T-helper 2 cell treated with Interferon-gamma antibody and Interleukin-4, amounts not matched to agents 5 μg/mL and 100 μg/mL, for 36 hours (primary cell): Measurements from ENCODE around the gene EFHC1.
A peak's percentile ranks its signal among the peaks of the same experiment; 100 is the strongest.

Experiments
- DNase-seq: peaks from one replicate; pipeline ENCODE4 v3.0.0; 2021; ENCODE audit warnings: low spot score
- H3K27ac Mint-ChIP-seq: one replicate; pipeline ENCODE4 v1.8.0; 2021; ENCODE audit warnings: mild to moderate bottlenecking, mixed read lengths
- H3K27me3 Mint-ChIP-seq: one replicate; pipeline ENCODE4 v1.8.0; 2021; ENCODE audit warnings: low read depth, mixed read lengths
- H3K36me3 Mint-ChIP-seq: one replicate; pipeline ENCODE4 v1.8.0; 2021; ENCODE audit warnings: low read depth, mixed read lengths
- H3K4me1 Mint-ChIP-seq: one replicate; pipeline ENCODE4 v1.8.0; 2021; ENCODE audit warnings: low read depth, mixed read lengths
- H3K4me3 Mint-ChIP-seq: one replicate; pipeline ENCODE4 v1.8.0; 2022; ENCODE audit warnings: mild to moderate bottlenecking, moderate library complexity, mixed read lengths
- H3K9me3 Mint-ChIP-seq: one replicate; pipeline ENCODE4 v1.8.0; 2021; ENCODE audit warnings: mixed read lengths

Gene EFHC1

DNA sequence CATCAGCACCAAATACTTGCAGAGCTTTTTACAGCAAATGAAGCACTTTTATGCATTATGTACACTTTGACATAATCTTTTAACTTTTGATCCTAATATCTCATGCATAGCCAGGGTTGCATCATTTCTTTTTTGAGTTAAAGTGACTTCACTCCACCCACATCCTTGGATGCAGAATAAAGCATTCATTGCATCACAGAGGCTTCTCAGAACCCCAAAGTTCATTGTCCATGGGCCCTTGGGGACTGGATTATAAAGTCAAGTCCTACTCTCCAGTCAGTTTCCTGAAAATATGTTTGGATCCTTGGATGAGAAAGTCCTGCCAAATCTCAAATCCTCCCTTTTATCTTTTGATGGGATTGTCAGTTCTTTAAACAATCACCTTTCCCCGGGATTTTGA, 10.6 kb upstream of the EFHC1 start:
- Mint-ChIP-seq H3K9me3 (no peaks in the 10 kb centered on the region), H3K27me3 (peaks cover 10% of the 10 kb centered on the region), H3K4me1 (peaks cover 5% of the 10 kb centered on the region), H3K4me3 (no peak overlapping the region), H3K36me3 (peaks cover 6% of the 10 kb centered on the region), H3K27ac (no peak overlapping the region)
- no peak for DNase-seq

DNA sequence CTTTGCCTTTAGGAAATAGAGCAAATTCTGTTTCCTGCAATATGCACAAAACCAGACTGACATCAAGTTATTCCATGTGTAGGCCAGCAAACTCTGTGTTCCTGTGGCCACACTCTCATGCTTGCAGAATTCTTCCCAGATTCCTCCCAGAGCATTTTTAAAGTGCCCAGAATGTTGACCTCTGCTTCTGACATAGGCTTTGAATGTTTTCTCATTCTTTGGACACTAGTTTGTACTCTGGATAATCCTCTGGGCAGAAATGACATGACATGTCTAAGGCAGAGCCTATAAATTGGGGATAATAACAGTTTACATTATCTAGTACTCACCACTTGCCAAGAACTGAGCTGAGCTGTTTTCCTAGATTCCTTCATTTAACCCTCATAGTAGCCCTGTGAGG, 9.2 kb upstream of the EFHC1 start:
- Mint-ChIP-seq H3K9me3 (no peaks in the 10 kb centered on the region), H3K27ac (no peak overlapping the region), H3K27me3 (peaks cover 10% of the 10 kb centered on the region), H3K36me3 (no peaks in the 10 kb centered on the region), H3K4me3 (no peak overlapping the region), H3K4me1 (peaks cover 14% of the 10 kb centered on the region)
- no peak for DNase-seq

DNA sequence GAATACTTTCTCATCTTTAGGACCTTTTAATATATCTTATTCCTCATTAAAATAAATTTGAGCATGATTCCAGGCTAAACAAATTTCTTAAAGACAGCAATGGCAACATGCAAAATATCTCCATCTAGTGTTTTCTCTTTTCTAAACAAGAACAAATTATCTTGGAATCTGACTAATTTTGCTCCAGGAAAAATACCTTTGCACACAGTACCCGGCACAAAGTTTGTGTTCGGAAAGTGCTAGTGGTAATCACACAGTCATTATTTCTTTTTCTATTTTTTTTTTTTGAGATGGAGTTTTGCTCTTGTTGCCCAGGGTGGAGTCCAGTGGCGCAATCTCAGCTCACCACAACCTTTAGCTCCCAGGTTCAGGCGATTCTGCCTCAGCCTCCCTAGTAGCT, 8.2 kb upstream of the EFHC1 start:
- Mint-ChIP-seq H3K4me1 (peaks cover 22% of the 10 kb centered on the region), H3K27ac (no peak overlapping the region), H3K27me3 (peaks cover 10% of the 10 kb centered on the region), H3K4me3 (no peak overlapping the region), H3K9me3 (no peaks in the 10 kb centered on the region), H3K36me3 (no peaks in the 10 kb centered on the region)
- no peak for DNase-seq

DNA sequence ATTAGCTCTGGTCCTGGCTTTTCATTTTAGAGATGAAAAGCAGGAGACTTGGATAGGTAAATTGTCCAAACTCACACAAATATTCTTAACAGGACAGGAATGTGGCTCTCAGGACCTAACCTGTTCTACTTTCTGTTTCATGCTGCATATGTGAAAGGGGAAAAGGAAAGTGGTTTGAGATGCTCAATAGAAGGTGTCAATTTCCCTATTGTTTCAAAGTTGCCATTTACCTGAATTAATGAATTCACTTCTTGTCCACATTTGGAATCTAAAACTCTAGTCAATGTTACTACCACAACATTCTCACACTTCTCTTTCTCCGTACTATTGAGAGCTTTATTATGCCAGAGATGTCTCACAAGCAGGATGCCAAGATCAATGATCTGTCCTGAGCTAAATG, 4.8 kb upstream of the EFHC1 start:
- DNase-seq, result no peak
- Mint-ChIP-seq H3K4me1 (peaks cover 25% of the 10 kb centered on the region), H3K27me3 (peaks cover 10% of the 10 kb centered on the region), H3K9me3 (no peaks in the 10 kb centered on the region), H3K27ac (no peak overlapping the region), H3K4me3 (peak overlapping the region; percentile 4), H3K36me3 (no peaks in the 10 kb centered on the region)

DNA sequence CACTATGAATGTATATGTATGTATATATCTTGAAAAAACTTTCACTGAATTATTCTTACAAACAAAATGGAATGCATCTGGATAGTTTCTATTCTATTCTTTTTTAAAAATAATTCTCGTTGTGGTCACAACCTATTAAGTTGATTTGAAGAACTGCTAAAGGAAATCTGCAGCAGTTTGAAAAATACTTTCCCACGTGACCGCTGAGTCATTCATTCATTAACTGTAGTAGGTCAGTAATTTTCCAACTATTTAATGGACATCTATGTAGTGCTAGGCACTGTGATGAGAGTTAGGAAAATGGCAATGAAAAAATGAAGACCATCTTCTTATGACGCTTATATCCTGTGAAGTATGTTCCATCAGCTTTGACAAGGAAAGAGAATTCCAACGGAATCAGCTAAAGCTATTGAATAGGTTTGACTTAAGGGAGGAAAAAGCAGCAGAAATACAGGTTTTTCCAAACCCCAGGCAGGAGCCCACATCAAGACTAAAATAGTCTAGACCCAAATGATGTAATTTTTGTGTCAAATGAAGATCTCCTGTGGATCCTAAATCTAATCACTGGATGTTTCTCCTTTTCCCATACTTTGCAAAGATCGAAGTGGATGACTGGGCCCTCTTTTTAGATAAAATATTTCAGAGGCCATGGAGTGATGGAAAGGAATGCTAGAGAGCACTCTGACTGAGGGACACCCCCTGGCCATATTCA, 4.1 kb upstream of the EFHC1 start:
- Mint-ChIP-seq H3K27ac (no peak overlapping the region), H3K4me1 (peaks cover 25% of the 10 kb centered on the region), H3K36me3 (no peaks in the 10 kb centered on the region), H3K9me3 (no peaks in the 10 kb centered on the region), H3K27me3 (peaks cover 10% of the 10 kb centered on the region), H3K4me3 (no peak overlapping the region)
- DNase-seq, result no peak

DNA sequence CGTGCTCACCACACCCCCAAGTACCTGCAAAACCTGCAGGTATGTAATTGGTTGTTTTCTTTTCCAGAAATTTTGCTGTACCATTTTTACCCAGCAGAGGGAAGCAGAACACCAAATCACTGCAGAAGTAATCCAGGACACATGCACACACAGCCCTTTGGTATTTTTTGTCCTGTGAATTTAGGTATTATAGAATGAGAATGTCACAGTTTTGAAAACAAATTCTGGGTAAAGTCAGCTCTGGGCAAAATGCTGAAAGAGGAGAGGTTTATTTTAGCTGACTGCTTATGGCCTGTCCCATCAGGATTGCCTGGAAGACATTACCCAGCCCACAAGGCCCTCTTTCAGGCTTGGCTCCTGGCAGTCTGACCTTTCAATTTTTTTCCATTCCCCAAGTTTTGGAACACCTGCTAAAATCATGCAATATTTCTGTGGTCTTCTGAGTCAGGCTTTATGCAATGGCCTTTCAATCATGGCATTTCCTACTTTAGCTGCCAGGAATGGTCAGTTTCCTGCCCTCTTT, 3.5 kb upstream of the EFHC1 start:
- Mint-ChIP-seq H3K27ac (no peak overlapping the region), H3K27me3 (peaks cover 10% of the 10 kb centered on the region), H3K36me3 (no peaks in the 10 kb centered on the region), H3K9me3 (no peaks in the 10 kb centered on the region), H3K4me1 (peaks cover 25% of the 10 kb centered on the region), H3K4me3 (no peak overlapping the region)
- DNase-seq, result no peak

DNA sequence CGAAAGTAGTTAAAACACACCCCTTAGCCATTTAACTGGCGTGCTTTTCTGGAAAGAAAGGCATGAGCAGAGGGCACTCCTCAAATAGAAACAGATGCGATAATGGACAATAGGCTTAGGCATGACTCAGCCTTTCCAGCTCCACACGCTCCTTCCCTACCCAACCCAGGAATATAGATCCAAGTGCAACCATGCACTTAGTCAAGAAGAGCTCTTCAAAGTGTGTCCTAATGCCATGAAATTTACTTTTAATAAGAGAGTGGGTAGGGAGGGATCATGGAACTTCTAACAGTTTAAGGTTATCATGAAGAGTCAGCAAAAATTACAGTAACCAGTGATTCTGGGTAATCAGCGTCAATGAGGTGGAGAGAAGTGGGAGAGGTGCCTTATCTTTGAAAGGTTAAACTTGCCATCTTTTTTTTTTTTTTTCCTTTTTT, 2.4 kb upstream of the EFHC1 start:
- Mint-ChIP-seq H3K9me3 (no peaks in the 10 kb centered on the region), H3K4me1 (peaks cover 25% of the 10 kb centered on the region), H3K27me3 (peaks cover 7% of the 10 kb centered on the region), H3K27ac (no peak overlapping the region), H3K36me3 (no peaks in the 10 kb centered on the region), H3K4me3 (no peak overlapping the region)
- DNase-seq, result no peak

DNA sequence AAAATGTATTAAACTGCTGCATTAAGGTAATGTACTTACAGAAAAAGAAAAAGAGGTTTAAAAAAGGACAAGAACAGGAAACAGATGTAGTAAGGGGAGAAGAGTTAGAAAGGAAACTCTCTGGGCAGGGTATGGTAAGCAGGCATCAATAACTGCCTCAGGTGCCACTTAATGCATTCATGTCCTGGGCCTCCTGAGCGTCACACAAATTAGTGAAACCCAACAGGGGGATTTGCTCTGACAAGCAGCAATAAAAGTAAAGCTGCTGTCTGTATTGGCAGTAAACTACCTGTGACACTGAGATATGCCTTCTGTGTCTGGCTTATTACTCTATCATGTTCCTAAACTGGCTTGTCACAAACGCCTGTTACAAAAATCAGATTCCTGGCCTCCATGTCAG, 1.5 kb upstream of the EFHC1 start:
- H3K4me1 Mint-ChIP-seq, result peaks cover 25% of the 10 kb centered on the region
- no peak for DNase-seq
- H3K9me3 Mint-ChIP-seq, result no peaks in the 10 kb centered on the region
- H3K36me3 Mint-ChIP-seq, result no peaks in the 10 kb centered on the region
- H3K4me3 Mint-ChIP-seq, result no peak overlapping the region
- H3K27ac Mint-ChIP-seq, result no peak overlapping the region
- peaks cover 4% of the 10 kb centered on the region for H3K27me3 Mint-ChIP-seq

DNA sequence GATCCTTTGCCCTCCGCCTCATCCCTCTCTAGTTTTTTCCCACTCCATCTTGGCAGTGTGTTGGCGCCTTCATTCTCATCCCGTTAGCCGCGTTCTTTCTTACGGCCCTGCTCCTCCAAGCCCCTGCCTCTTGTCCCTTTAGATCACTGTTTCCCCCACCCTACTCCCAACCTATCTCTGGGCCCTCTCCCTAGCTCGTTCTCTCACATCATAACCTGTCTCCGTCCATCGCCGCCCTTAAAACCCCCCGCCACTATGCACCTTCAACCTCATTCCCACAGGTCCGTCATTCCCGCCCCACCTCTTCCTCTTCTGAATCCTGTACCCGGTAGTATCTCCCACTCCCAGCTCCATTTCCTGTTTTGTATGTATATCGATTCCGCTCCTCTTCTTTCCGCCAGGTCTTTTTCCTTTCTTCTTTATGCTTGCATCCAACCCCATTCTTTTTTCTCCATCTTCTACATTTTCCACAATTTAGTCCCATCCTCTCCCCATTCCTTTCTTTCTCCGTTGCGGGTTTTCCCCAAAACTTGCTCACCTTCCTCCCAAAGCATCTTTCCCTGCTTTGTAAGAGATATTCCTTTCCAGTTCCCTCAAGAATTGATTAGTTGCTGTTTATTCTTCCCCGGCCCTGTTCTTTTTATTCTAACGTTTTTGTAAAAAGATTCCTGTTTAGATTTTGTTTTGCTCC, 671 bp downstream of the EFHC1 start:
- Mint-ChIP-seq H3K27ac (no peak overlapping the region), H3K4me1 (peaks cover 14% of the 10 kb centered on the region), H3K9me3 (no peaks in the 10 kb centered on the region)

DNA sequence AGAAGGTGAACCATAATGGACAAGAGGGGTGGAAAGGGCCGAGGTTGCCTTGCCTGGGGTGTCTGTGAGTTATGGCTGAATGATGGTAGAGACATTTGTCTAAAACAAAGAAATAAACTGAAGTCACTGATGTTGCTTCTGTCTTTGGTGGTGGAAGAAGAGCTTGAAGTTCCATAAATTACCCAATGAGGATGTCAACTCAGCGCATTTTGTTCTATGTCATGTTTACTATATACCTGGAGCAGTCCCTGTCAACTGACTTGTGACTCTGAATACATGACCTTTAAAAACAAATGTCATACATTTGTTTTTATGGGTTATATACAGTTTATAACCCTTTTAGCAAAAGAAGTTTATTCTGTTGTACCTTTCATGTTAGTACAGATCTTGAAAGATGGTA, 2.0 kb downstream of the EFHC1 start:
- DNase-seq, result no peak
- no peaks in the 10 kb centered on the region for H3K36me3 Mint-ChIP-seq
- no peak overlapping the region for H3K4me3 Mint-ChIP-seq
- H3K27me3 Mint-ChIP-seq, result peaks cover 6% of the 10 kb centered on the region
- no peak overlapping the region for H3K27ac Mint-ChIP-seq
- no peaks in the 10 kb centered on the region for H3K9me3 Mint-ChIP-seq
- H3K4me1 Mint-ChIP-seq, result peaks cover 7% of the 10 kb centered on the region

More for the DNA sequence above, 671 bp downstream of the EFHC1 start:
- no peaks in the 10 kb centered on the region for H3K36me3 Mint-ChIP-seq
- no peak for DNase-seq
- peaks cover 6% of the 10 kb centered on the region for H3K27me3 Mint-ChIP-seq
- H3K4me3 Mint-ChIP-seq, result no peak overlapping the region

DNA sequence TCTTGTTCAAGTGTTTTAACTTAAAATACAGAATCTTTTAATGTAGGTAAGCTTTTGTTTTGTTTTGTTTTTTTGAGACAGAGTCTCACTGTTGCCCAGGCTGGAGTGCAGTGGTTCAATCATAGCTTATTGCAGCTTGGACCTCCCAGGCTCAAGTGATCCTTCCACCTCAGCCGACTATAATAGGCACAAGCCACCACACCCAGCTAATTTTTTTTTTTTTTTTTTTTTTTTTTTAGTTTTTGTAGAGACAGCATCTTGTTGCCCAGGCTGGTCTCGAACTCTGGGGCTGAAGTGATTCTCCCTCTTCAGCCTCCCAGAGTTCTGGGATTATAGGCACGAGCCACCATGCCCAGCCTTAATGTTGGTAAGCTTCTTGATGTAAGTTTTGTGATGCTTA, 3.3 kb downstream of the EFHC1 start:
- H3K27me3 Mint-ChIP-seq, result peaks cover 6% of the 10 kb centered on the region
- no peak for DNase-seq
- H3K27ac Mint-ChIP-seq, result no peak overlapping the region
- no peak overlapping the region for H3K4me3 Mint-ChIP-seq
- no peaks in the 10 kb centered on the region for H3K36me3 Mint-ChIP-seq
- H3K4me1 Mint-ChIP-seq, result peaks cover 5% of the 10 kb centered on the region
- no peaks in the 10 kb centered on the region for H3K9me3 Mint-ChIP-seq

DNA sequence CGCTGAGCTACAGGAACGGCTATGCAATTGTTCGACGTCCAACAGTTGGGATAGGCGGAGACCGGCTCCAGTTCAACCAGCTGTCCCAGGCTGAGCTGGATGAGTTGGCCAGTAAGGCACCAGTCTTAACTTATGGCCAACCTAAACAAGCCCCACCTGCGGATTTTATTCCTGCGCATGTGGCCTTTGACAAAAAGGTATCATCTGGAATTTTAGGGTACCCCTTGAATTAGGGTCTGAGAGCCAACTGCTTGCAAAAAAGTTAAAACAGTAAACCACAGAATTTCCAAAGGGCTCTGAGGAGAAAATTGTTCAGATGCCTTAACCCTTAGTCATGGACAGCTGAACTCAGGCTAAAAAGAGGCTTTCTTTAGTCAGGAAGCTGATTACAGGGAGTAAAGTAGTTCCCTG, 3.8 kb downstream of the EFHC1 start:
- Mint-ChIP-seq H3K36me3 (no peaks in the 10 kb centered on the region), H3K4me1 (peaks cover 5% of the 10 kb centered on the region), H3K9me3 (no peaks in the 10 kb centered on the region), H3K4me3 (no peak overlapping the region), H3K27me3 (peaks cover 8% of the 10 kb centered on the region), H3K27ac (no peak overlapping the region)
- no peak for DNase-seq

DNA sequence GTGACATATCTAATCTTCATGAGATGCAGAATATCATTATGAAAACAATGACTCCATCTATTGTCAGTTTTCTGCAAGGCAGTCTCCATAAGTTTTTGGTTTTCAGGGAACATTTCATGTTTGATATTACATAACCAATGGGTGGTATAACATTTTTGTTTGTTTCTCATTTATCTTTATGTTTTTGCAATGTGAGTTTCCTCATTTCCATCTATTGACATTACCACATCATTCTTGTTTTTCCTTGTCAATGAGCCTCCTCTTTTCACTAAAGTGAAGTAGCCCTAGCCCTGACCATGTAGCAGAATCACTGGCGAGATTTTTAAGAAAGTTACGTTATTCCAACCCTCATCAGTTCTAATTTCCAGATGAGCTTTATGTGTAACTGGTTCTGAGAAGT, 4.4 kb downstream of the EFHC1 start:
- Mint-ChIP-seq H3K27ac (no peak overlapping the region), H3K4me1 (peaks cover under 1% of the 10 kb centered on the region), H3K36me3 (no peaks in the 10 kb centered on the region), H3K9me3 (no peaks in the 10 kb centered on the region), H3K27me3 (peaks cover 10% of the 10 kb centered on the region), H3K4me3 (no peak overlapping the region)
- no peak for DNase-seq

DNA sequence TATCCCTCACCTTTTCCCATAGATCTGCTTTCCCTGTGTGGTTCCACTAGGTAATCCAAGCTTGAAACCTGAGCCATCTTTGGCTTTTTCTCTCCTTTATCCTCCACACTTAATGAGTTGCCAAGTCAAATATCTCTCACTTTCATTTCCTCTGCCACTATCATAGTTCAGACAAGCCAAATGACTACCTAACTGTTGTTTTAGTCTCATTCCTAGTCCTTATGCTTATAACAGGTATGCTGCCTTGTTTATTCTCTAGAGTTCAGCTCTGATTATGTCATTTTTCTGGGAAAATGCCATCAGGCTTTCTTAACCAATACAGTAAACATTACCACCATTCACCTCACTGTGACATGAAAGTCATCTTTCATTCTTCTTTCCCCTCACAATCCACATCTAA, 6.5 kb downstream of the EFHC1 start:
- no peaks in the 10 kb centered on the region for H3K36me3 Mint-ChIP-seq
- no peaks in the 10 kb centered on the region for H3K4me1 Mint-ChIP-seq
- DNase-seq, result no peak
- H3K9me3 Mint-ChIP-seq, result no peaks in the 10 kb centered on the region
- peaks cover 16% of the 10 kb centered on the region for H3K27me3 Mint-ChIP-seq
- H3K4me3 Mint-ChIP-seq, result no peak overlapping the region
- no peak overlapping the region for H3K27ac Mint-ChIP-seq
